ENCODE measurements around the gene ARHGAP42.

Gene ARHGAP42

DNA sequence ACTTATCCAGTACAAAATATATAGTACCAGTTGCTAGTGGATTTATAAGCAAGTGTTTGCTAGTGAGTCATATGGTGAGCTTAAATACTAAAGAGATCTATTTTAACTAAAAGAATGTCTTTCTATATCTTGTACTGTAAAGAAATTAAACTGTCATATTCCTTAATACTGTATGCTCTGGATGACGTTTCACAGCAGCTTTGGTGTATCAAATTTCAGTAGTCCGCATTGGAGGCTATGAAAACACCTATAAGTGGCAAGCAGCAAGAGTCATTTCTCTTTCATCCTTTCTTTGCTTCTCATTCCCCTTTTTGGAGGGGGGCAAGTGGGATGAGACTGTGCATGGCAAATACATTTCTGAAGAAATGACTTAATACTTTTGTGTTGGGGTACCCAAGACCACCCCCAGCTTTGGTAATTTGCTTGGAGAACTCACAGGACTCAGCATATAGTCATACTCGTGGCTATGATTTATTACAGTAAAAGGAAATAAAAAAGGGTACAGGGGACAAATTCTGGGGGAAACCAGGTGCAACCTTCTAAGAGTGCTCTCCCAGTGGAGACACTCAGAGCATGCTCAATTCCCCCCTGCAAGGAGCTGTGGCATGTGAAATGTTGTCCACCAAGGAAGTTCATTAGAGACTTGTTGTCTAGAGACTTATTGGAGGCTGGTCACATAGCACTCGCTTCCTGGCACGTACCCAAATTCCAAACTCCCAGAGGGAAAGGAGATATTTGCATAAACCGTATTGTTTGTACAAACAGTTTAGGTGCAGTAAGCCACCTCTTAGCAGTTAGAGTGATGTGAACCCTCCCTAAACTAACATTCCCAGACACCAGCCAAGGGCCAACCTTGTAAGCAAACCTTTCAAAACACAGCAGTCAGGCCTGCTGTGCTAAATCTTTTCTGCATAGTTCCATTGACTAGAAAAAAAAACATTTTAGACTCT lies 231.7 kb downstream of the ARHGAP42 start:
- DNase-seq (ENCODE audit: low read depth) = no peak

DNA sequence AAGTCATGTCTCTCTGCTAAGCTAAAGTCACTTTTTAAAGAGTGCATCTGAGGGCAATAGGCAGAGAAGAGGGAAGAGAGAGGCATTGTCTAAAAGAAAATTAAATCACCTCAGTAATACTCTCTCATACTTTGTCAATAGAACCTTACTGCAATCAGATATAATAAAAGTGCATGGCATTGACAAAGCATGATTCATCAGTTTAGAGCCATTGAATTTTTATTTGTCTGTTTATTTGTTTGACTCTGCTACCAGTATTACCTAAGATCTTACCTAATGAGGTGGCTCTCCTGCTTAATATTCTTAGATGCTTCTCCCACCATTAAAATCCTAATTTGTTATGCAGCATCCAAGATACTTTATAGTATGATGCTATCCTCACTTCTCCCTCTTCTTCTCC lies 233.5 kb downstream of the ARHGAP42 start:
- DNase-seq (ENCODE audit: low read depth) = no peak

DNA sequence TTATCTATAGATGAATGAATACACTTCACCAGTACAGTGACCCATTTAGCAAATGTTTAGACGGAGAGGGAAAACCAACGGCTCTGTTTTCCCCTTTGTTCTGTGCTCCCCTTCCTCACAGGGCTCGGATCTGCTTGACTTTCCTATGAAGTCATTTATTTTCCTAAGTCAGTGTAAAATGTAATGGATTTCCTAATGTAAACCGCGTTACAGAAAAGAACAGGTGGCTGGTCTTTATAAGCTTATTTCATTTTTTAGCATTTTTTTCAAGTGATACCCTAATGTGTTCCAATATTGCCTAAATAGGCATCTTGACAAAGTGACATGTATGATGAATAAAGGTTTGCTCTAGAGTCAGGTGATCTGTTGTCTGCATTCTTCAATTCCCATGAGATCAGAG lies 235.0 kb downstream of the ARHGAP42 start:
- no peak for DNase-seq (ENCODE audit: low read depth)

DNA sequence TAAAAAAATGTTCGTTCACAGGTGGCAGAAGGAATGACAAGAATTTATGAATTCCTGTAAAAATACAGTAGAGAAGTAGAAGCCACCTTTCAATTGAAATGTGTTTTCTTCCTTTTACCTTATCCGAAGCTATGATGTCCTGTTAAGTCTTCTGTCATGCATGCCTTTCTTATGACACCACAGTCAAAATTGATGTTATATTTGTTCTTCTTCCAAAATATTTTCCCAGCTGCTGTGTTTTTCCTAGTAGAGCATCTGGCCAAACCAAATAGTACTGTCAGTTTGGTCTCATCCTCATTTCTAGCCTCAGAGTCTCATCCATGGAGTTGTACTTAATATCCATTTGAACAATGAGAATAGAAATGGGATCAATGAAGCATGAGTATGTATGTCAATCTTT lies 236.5 kb downstream of the ARHGAP42 start:
- no peak for DNase-seq (ENCODE audit: low read depth)

DNA sequence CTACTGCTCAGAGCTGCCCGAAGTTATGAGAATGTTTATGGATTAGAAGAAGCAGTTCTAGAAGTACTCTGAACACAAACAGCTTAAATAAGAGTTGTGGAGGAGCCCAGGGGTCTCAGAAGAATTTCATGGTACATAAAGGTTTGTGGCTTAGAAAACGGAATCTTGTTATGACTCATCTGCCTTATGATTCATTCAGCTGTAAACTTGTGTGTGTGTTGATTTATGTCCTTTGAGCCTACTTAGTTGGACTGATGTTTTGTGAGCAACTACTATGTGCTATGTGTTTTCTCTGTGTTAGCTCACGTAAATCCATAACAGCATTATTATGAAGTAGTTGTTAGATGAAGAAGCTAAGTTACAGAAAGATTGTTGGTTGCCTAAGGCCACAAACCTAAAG lies 238.8 kb downstream of the ARHGAP42 start:
- DNase-seq (ENCODE audit: low read depth) = no peak

DNA sequence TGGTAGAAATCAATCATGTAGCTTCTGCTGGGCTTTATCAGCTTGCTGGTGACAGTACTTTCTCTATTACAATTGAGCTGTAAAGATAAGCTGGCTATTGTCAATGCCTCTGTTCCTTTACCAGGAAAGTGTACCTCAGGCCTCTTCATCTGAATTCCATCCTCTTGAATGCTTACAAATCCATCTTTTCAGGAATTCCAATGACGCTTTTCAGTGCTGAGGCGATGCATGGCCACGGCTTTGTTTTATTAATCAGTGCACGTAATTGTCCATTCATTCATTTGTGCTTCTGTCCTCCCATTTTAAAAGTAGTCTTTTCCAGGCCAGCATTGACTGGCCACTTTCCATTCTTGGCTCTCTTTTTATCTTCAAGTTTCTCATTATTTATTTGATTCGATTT lies 240.5 kb downstream of the ARHGAP42 start:
- no peak for DNase-seq (ENCODE audit: low read depth)

DNA sequence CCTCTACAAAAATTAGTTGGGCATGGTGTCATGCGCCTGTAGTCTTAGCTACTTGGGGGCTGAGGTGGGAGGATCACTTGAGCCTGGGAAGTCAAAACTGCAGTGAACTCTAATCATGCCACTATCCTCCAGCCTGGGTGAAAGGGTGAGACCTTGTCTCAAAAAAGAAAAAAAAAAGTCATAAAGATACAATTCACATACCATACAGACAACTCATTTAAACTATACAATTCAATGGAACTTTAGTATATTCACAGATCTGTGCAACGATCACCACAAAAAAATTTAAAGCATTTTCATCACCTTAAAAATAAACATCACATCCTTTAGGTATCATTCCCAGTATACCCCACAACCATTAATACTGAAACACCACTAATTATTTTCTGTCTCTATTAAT lies 241.3 kb downstream of the ARHGAP42 start:
- DNase-seq (ENCODE audit: low read depth) = no peak

DNA sequence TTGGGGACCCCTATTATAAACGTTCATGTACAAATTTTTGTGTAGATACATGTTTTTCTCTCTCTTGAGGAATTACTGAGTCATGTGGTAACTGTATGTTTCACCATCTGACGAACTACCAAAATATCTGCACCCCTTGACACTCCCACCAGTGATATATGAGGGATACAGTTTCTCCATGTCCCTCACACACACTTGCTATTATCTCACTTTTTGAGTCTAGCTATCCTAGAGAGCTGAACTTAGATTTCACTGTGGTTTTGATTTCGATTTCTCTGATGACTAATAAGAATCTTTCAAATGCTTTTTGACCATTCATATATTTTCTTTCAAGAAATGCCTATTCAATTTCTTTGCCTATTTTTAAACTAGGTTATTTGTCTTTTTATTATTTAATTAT lies 242.3 kb downstream of the ARHGAP42 start:
- DNase-seq (ENCODE audit: low read depth) = no peak

DNA sequence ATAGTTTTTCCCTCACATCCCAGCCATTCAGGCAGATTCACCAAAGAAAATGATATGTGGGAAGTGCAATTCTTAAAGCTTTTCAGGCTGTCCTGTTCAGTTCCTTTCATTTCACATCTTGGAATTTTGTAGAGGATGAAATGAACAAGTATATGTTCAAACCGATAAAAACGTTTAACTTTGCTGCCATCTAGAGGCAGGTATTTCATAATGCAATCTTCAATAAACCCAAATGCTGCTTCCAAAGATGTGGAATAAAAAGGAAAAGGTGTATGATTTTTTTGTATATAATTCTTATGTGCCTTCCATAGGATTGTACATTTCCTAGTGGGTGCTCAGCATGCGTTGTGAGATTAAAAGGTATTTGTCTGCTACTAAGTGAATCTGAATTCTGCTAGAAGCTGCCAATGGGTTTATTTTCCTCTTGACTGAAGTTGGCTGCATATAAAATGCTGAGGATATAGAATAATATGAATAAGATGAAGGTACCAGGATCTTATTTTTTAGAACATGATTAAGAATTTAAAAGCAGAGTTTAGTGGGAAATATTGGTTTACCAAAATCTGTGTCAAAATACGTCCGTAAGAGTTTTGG lies 243.2 kb downstream of the ARHGAP42 start:
- no peak for DNase-seq (ENCODE audit: low read depth)

DNA sequence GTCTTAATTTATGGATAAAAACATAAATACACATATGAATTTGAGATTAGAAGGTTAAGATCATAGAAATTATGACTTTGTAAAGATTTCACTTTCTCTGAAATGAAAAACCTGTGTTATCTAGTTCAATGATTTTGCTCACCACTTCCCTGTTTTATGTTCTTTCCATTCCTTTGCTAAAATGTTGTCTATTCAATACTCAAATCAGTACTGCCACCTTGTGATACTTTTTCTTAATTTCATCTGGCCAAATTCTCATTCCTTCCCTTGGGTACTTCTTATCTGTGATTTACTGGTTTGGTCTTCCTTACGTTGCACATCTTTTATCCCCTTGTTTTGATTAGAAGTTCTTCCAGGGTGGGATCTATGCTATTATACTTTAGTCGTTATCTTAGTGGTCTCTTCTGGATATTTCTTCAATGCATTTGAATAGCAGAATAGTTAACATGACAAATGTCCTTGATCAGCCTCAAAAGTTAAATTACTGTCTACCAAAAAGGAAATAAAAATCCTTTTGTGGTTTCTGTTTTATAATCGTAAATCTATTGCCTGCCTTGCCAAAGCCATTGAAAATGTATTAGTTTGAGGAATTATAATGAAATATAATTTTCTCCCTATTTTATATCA lies 245.5 kb downstream of the ARHGAP42 start:
- DNase-seq (ENCODE audit: low read depth) = no peak

DNA sequence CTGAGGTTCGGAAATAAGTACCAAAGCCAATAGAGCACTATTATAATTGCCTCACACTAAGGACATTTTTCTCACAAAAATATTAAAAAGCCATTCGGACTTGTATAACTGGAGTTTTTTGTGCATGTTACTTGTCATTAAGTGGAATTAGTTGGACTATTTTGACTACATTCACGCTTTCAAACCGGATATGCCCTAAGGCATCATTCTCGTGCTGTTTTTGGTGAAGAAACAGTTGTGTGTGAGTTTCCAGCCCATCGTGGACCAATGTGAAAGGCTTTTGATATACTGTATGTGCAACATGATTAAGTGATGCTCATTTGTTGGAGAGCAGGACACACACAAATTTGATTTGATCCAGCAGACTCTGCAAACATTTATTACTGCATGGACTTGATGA lies 249.7 kb downstream of the ARHGAP42 start:
- no peak for DNase-seq (ENCODE audit: low read depth)

DNA sequence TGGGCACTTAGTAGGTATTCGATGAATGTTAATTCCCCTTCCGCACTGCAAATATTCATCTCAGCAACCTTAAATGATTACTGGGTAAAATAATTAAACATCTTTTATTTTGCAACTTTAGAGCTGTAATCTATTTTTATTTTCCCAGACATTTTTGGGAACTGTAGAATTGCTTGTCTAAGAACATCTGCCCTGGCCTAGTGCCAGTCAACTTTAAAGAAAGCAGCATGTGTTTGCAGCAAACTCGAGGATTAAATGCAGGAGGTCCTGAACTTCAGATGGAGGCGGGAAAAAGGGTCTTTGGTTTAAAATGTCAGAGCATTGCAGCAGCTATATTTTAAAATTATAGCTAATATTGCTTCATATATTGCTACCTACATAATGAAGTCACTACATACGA lies 252.5 kb downstream of the ARHGAP42 start:
- no peak for DNase-seq (ENCODE audit: low read depth)

DNA sequence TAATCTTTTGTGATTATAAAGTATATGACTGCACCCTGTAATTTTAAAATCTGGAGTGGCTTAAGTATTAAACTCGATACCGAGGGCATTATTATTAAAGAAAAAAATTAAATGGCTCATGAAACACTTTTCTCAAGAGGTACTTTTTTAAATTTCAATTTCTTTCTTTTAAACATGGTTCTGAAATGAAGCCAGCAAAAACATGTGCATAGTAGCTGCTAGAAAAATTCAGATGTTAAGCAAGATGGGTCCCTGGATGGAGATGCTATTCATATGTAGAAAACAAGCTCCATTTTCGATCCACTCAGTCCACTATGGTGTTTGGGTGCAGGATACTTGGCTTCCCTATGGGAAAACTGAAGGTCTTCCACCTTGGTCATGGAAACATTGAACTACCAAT lies 253.0 kb downstream of the ARHGAP42 start:
- no peak for DNase-seq (ENCODE audit: low read depth)

DNA sequence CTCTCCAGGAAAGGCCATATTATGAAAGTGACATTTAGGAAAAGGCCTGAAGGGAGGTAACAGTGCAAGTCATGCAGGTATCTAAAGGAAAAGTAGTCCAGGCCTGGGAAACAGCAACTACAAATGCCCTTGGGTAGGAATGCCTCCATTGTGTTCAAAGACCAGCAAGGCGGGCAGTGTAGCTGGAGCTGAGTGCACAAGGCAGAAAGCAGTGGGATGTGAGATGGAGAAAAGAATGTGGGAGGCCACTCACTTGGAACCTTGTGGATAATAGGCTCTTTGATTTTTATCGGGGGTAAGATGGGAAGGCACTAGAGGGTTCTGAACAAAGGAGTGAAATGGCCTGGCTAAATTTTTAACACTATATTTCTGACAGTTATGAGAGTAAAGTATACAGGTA lies 253.9 kb downstream of the ARHGAP42 start:
- DNase-seq (ENCODE audit: low read depth) = no peak

DNA sequence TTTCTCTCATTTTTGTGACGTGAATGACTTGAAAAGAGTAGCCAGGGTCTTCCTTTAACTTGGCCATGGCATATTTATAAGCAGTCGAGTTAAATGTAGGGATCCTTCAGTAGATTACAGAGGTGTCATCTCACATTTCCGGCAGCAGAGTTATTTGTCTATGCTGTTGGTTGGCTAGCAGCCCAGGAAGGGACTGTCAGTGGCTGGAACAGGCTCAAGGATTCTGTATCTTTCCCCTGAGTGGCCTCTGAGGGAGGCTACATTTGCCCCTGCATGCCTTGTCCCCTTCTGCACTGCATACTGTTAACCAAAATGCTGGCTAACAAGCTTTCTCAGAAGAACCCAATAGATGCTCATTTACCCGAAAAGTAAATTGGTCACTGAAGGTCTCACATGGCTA lies 254.9 kb downstream of the ARHGAP42 start:
- no peak for DNase-seq (ENCODE audit: low read depth)

DNA sequence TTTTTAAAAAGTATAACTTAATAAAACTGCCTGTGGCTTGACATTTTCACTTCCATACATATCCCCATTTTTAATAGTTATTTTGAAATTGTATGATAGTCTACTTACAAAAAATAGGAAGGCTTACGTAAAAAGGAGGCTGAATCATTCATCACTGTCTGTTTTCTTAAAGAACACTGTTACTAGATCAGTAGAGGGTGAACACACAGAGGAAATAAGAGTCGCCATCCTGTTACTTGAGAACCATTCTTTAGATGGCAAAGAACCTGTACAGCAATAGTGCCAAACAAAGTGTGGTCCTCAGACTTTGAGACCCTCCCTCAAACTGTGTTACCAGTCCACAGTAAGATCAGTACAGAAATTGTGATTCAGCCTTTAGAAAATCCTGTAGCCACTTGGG lies 261.8 kb downstream of the ARHGAP42 start:
- DNase-seq (ENCODE audit: low read depth) = no peak

DNA sequence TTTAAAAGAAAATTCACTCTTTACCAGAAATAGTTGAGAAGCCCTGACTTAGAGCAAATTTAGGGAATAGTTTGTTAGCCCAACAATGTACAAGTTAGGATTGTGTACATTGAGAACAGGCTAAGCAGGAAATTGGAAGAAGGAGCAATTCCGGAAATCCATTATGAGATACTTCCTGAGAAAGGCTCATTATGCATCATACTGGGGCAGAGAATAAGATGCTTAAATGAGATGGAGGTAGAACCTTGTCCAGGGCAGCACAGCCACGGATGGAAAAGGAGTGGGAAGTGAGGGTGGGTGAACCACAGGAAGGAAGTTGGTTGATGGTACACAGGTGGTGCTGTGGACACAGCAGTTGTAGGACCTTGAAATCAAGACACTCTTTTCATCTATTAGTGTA lies 262.4 kb downstream of the ARHGAP42 start:
- DNase-seq (ENCODE audit: low read depth) = no peak

DNA sequence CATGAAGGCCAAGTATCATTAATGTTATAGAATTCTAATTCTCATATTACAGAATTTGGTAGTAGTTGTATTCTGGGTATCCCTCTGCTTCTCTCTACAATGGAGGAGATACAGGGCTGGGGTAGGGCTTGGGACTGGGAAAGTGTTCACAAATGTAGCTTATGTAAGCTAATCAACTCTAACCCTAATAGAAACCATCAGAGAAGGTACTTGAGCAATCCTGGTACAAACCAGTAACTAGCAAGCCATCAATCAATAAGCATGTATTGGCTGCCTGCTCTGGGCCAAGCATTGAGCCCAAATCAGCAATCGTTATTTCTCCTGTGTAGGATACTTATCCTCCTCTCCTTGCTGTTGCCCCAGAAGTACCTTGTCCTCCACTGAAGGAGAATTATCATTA lies 268.2 kb downstream of the ARHGAP42 start:
- DNase-seq (ENCODE audit: low read depth) = no peak

DNA sequence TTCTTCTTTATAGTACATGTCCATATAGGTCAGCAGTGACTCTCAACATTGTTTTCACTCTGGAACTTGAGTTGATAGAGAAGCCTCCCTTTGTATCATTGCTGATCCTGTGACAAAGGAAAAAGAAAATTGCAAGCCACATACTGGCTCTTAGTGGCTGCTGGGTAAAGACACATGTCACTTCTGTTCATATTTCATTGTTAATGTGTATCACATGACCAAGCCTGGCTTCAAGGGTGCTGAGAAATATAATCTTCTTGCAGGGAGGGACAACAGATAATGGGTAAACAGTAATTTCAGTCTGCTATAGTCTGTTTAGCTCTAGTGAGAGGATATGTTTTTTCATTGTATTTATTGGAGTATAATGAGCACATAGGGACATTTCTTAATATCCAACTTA lies 269.3 kb downstream of the ARHGAP42 start:
- no peak for DNase-seq (ENCODE audit: low read depth)

DNA sequence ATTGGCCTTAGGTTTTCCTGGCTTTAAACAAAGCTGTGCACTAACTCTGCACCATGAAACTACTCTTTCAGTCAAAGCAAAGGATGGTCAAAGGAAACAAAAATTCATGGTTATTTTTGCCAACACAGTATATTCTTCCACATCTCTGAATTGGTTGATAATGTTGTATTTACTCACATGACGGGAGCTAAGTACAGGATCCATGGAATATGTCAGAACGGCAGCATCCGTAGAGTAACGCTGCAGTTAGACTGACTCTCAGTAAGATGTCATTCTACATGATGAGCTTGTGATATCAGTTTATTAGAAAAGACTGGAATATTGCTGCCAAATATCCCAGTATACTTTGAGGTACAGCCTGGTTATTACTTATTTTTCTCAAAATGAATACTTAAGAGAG lies 270.4 kb downstream of the ARHGAP42 start:
- no peak for DNase-seq (ENCODE audit: low read depth)

DNA sequence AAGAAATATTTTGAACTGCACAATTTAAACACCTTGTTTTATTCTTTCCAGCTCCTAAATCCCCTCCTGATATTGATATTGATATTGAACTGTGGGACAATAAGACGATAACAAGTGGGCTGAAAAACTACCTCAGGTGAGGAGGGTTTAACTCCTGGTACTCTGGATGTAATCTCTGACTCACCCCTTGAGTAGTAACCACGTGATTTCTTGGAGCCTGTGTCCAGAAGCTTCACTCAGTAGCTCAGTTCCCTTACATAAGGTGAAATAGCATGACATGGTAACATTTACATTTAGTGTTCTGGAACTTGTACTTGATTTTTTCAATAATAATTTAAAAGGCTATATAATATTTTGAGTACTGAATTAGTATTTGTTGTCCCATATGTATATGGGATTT lies 274.5 kb downstream of the ARHGAP42 start:
- DNase-seq (ENCODE audit: low read depth) = no peak

DNA sequence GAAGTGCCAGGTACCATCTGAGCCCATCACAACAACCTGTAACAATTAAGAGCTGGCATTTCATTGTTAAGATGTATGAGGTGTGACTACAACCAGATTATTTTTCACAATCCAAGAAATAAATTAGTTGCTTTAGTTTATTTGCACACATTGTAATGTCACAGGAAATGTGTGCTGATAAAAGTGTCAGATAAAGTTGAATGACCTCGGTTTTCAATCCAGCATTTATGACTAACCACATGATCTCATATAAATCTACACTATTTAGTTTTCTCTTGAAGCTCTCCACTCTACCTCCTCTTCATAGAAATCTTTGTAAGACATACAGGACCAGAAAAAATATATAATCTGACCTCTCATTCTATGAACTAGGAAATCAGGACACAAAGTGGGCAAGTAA lies 276.3 kb downstream of the ARHGAP42 start:
- no peak for DNase-seq (ENCODE audit: low read depth)

DNA sequence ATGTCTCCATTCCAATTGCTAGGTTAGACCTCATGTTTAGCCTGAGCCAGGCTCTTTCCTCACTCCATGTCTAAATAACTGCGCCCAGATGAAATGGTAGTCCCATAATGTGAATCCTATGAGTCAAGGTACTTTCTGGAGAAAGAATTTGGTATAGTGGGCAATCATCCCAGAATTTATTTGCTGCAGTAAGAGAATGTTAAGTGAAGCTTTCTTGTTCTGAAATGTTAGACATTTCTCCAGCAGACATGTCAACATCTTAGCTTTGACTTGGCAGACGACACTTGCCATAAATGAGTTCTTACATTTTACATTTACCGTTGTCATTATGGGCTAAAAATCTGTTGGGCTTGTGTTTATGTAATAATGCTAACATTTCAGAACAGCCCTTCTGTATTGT lies 277.3 kb downstream of the ARHGAP42 start:
- DNase-seq (ENCODE audit: low read depth) = no peak
